ENCODE results near the gene NDUFAF5.

NDUFAF5 gene

GRCh38 chr20:13744352-13744751 is 40.5 kb upstream of the NDUFAF5 start:
- H3K4me3 ChIP-seq (ENCODE audit: low read depth, low read length), result no peak overlapping the region
- TF ChIP-seq CTCF (IDR thresholded peaks at IDR 0.05; ENCODE audit: low read depth, low read length, missing control alignments), result no peak
- DNase-seq (ENCODE audit: low read depth), result no peak
- in situ Hi-C loops (cut with HindIII; ENCODE audit: low sequenced_read_pairs), result no loop called here

DNA sequence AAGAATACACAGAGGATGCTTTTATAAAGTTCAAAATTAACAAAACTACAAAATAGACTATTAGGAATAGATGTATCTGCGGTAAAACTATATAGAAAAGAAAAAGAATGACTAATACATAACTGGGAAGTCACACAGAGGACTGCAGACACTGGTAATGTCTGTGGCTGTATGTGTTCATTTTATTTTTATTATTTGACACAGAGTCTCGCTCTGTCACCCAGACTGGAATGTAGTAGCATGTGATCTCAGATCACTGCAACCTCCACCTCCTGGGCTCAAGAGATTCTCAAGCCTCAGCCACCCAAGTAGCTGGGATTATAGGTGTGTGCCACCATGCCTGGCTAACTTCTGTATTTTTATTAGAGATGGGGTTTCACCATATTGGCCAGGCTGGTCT is 39.0 kb upstream of the NDUFAF5 start:
- in situ Hi-C loops (cut with HindIII; ENCODE audit: low sequenced_read_pairs), result no loop called here
- no peak for DNase-seq (ENCODE audit: low read depth)
- TF ChIP-seq CTCF (IDR thresholded peaks at IDR 0.05; ENCODE audit: low read depth, low read length, missing control alignments), result no peak
- no peak overlapping the region for H3K4me3 ChIP-seq (ENCODE audit: low read depth, low read length)

GRCh38 chr20:13749811-13750210 is 35.0 kb upstream of the NDUFAF5 start:
- TF ChIP-seq CTCF (IDR thresholded peaks at IDR 0.05; ENCODE audit: low read depth, low read length, missing control alignments), result no peak
- in situ Hi-C loops (cut with HindIII; ENCODE audit: low sequenced_read_pairs), result no loop called here
- no peak for DNase-seq (ENCODE audit: low read depth)
- H3K4me3 ChIP-seq (ENCODE audit: low read depth, low read length), result no peak overlapping the region

DNA sequence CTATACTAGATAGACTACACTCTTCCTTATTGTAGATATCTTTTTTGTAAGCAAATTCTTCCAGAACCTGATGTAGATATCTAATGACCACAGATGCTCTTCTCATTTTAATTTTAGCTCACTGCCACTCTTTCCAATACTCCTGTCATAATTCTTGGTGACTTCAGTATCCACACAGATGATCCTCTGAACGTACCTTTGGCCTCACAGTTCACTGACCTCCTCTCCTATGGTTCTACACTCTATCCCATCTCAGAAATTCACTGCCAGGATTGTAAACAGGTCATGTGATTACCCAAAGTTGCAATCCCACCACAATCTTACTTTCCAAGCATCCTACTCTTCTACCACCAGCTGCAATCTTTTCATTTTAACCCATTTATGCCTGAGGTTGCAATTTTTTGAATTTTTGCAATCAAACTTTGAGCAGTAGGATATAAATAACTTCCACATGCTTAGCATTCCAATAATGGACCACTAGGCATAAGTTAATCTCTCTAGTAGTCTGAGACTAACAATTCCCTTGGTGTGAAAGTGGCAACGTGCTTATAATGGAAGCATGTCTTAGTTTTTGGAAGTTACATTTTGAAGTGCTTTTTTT is 31.3 kb upstream of the NDUFAF5 start:
- in situ Hi-C loops (cut with HindIII; ENCODE audit: low sequenced_read_pairs), result no loop called here
- no peak for TF ChIP-seq CTCF (IDR thresholded peaks at IDR 0.05; ENCODE audit: low read depth, low read length, missing control alignments)
- no peak for DNase-seq (ENCODE audit: low read depth)

GRCh38 chr20:13755809-13756208 is 29.0 kb upstream of the NDUFAF5 start:
- in situ Hi-C loops (cut with HindIII; ENCODE audit: low sequenced_read_pairs), result no loop called here
- H3K4me3 ChIP-seq (ENCODE audit: low read depth, low read length), result no peak overlapping the region
- DNase-seq (ENCODE audit: low read depth), result no peak
- no peak for TF ChIP-seq CTCF (IDR thresholded peaks at IDR 0.05; ENCODE audit: low read depth, low read length, missing control alignments)

More for the DNA sequence above, 31.3 kb upstream of the NDUFAF5 start:
- H3K4me3 ChIP-seq (ENCODE audit: low read depth, low read length), result no peak overlapping the region

DNA sequence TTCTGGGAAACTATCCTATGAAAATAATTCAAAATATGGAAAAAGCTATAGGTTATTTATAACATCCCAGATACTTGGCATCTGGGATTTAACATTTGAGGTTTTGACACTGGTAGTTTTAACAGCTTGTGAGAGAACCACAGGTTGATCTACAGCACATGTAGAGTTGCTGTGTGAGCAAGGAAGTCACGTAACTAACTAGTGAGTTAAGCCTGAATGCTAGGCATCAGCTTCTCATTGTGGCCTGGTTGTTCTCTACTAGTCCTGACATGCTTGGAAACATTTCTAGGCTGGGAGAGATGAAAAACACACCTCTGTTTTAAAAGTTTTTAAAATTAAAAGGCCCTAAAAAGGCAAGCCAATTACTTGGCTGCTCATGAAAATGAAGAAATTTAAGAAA is 28.3 kb upstream of the NDUFAF5 start:
- TF ChIP-seq CTCF (IDR thresholded peaks at IDR 0.05; ENCODE audit: low read depth, low read length, missing control alignments), result no peak
- in situ Hi-C loops (cut with HindIII; ENCODE audit: low sequenced_read_pairs), result no loop called here
- H3K4me3 ChIP-seq (ENCODE audit: low read depth, low read length), result no peak overlapping the region
- DNase-seq (ENCODE audit: low read depth), result no peak

All from astrocyte of the cerebellum (primary cell).